ENCODE data around the gene CMBL. TPM values are rescaled to one million over a fixed set of nuclear protein-coding genes. Genes with fewer than 3 reads are reported as not detected.
"Not testable (repeated sequence)": the region's sequence is repeated elsewhere in the genome, so short reads cannot be mapped to it uniquely, and the experiment has no call there.

CMBL gene
- total RNA-seq, 1 donor from 2014 or later, result 17.5 TPM

- intact Hi-C loops (cut with DNase I), result no loop called here
- DNase-seq (ENCODE audit: low spot score) (no peak), ATAC-seq (no peak)
Measured at GRCh38 chr5:10315824-10316509, 8.3 kb upstream of the CMBL start.

GRCh38 chr5:10315201-10315600, 7.5 kb upstream of the CMBL start:
- peak; percentile 36 for ATAC-seq
- no peak for DNase-seq (ENCODE audit: low spot score)
- intact Hi-C loops (cut with DNase I), result no loop called here

DNA sequence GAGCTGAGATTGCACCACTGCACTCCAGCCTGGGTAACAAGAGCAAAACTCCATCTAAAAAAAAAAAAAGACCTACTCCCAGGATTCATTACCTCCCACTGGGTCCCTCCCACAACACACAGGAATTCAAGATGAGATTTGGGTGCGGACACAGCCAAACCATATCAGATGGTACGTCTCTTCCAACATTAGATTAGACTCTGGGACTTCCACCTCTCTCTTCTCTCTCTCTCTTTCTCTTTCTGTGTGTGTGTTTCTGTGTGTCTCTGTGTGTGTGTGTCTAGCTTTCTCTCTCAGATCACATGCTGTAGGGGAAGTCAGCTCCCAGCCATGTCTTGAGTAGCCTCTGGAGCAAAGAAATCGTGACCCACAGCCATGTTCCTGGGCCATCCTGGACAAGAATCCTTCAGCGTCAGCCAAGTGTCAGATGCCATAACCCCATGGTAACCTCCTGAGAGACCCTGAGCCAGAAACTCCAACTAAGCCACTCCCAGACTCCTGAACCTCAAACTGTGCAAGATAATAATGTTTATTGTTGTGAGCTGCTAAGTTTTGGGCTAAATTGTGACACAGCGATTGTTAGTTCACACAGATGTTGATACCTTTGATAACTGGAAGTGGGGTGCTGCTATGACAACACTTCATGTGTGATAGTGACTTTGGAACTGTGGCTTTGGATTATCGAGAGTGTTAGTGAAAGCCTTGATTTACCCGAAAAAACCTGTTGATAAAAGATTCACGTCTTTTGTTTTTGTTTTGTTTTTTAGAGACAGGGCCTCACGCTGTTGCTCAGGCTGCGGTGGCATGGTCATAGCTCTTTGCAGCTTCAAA, 4.1 kb upstream of the CMBL start:
- intact Hi-C loops (cut with DNase I), result no loop called here
- DNase-seq (ENCODE audit: low spot score), result no peak
- peak; percentile 56 for ATAC-seq

DNA sequence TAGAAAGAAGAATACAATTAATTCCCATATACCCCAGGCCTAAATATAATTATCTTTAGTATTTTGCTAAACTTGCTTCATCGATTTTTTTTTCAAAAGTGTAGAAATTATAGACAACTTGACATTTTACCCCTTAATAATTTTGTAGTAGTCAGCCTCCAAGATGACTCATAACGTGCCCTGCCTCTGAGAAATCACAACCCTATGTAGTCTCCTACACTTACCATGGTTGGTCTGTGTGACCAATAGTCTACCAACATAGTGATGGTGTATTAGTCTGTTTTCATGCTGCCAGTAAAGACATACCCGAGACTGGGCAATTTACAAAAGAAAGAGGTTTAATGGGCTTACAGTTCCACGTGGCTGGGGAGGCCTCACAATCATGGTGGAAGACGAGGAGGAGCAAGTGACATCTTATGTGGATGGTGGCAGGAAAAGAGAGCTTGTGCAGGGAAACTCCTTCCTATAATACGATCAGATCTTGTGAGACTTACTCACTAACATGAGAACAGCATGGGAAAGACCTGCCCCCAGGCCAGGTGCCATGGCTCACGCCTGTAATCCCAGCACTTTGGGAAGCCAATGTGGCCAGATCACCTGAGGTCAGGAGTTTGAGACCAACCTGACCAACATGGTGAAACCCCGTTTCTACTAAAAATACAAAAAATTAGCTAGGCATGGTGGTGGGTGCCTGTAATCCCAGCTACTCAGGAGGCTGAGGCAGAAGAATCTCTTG, 3.3 kb upstream of the CMBL start:
- DNase-seq (ENCODE audit: low spot score); intact Hi-C loops (cut with DNase I); ATAC-seq: not testable (repeated sequence)

- DNase-seq (ENCODE audit: low spot score), result no peak
- intact Hi-C loops (cut with DNase I), result no loop called here
- ATAC-seq, result peak; percentile 43
Measured at GRCh38 chr5:10310066-10310779, 2.5 kb upstream of the CMBL start.

GRCh38 chr5:10308844-10309243, 1.1 kb upstream of the CMBL start:
- DNase-seq (ENCODE audit: low spot score) (no peak), ATAC-seq (no peak)
- intact Hi-C loops (cut with DNase I), result no loop called here

DNA sequence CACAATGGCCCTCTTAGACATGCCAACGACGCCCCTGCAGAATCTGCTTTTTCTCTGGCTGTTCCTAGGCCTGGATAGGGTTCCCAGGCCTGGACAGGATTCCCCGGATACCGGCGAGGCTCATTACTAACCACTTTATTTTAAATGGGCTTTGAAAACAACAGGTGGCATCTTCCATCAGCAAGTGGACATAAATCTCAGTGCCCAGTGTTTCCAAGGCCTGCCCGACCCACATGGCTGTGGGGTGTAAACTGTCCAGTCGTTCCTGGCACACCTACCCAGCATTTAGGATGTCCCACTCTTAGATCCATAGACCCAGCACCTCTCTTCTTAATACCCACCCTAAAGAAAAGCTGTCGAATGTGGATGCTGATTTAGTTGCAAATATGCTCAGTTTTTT, 896 bp downstream of the CMBL start:
- intact Hi-C loops (cut with DNase I), result no loop called here
- ATAC-seq, result no peak

GRCh38 chr5:10306114-10306513, 1.6 kb downstream of the CMBL start:
- intact Hi-C loops (cut with DNase I), result no loop called here
- DNase-seq (ENCODE audit: low spot score), result no peak
- no peak for ATAC-seq

More for the DNA sequence above, 896 bp downstream of the CMBL start:
- no peak for DNase-seq (ENCODE audit: low spot score)

DNA sequence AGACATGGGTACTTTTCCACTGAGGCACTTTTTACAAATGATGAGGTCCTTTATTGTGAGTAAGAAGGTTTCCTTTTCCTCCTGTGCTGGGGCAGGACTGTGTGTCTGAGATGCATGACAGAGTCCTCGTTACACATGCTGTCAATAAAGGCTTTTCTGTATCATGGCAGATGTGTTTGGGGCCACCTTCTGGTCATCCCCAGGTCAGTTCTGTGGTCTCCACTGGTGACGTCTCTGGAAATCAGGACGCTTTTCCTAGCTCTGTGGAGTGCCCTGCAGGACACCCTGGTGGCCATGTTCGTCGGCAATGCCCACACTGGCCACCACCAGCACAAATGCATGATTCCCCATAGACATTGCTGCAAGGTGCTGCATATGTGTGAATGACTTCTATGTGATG, 2.8 kb downstream of the CMBL start:
- intact Hi-C loops (cut with DNase I), result no loop called here
- DNase-seq (ENCODE audit: low spot score) (no peak), ATAC-seq (no peak)

DNA sequence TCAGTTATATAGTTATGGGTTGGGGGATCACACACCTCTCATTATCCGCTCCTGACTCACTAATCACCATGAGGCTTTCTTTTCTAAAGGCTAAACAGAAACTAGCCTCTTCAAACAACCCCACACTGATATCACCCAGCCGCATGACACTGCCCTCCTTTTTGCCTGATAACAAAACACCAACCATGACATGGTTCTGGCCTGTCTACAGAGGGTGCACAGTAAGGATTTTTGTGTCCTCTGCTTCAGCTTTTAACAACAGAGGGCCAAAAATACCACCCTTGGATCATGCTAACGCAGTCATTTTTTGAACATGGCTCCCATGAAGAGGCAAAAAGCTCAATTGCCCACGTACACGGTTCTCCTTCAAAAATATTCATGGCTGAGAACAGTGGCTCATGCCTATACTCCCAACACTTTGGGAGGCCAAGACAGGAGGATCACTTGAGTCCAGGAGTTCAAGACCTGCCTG, 4.0 kb downstream of the CMBL start:
- intact Hi-C loops (cut with DNase I), result no loop called here
- ATAC-seq, result no peak
- DNase-seq (ENCODE audit: low spot score), result no peak

DNA sequence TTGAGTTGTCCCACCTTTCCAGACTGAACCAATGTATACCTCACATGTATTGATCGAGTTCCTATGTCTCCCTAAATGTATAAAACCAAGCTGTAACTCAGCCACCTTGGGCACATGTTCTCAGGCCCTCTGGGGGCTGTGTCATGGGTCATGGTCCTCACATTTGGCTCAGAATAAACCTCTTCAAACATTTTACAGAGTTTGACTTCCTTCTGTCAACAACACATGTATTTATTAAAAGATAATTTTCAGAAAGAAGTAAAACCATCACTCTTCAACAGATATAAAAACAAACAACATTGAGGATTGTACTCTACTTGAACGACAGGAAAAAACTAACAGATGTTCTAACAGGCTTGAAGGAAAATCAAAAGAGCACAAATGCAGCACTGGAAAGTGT, 4.5 kb downstream of the CMBL start:
- intact Hi-C loops (cut with DNase I), result no loop called here
- ATAC-seq (no peak), DNase-seq (ENCODE audit: low spot score) (no peak)

- ATAC-seq, result peak; percentile 35
- intact Hi-C loops (cut with DNase I), result no loop called here
- no peak for DNase-seq (ENCODE audit: low spot score)
Measured at GRCh38 chr5:10301842-10302610, 5.7 kb downstream of the CMBL start.

- intact Hi-C loops (cut with DNase I), result no loop called here
- ATAC-seq, result no peak
- DNase-seq (ENCODE audit: low spot score), result no peak
Measured at GRCh38 chr5:10301266-10301665, 6.4 kb downstream of the CMBL start.

DNA sequence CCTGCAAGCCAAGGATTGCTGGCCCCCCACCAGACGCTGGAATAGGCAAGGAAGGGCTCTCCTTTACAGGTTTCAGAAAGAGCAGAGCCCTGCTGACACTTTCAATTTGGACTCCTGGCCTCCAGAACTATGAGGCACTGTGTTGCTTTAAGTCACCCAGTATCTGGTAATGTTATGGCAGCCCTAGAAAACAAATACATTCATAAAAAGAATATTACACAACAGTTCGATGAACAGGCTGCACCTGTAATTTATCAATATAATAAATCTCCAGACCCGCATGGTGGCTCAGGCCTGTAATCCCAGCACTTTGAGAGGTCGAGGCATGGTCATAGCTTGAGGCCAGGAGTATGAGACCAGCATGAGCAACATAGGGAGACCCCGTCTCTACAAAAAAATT, 7.5 kb downstream of the CMBL start:
- intact Hi-C loops (cut with DNase I), result no loop called here
- ATAC-seq, result no peak
- DNase-seq (ENCODE audit: low spot score), result no peak

GRCh38 chr5:10297646-10298204, 10.0 kb downstream of the CMBL start:
- no peak for DNase-seq (ENCODE audit: low spot score)
- intact Hi-C loops (cut with DNase I), result no loop called here
- ATAC-seq, result peak; percentile 30

- ATAC-seq (no peak), DNase-seq (ENCODE audit: low spot score) (no peak)
- intact Hi-C loops (cut with DNase I), result no loop called here
Measured at GRCh38 chr5:10295619-10296326, 11.9 kb downstream of the CMBL start.

DNA sequence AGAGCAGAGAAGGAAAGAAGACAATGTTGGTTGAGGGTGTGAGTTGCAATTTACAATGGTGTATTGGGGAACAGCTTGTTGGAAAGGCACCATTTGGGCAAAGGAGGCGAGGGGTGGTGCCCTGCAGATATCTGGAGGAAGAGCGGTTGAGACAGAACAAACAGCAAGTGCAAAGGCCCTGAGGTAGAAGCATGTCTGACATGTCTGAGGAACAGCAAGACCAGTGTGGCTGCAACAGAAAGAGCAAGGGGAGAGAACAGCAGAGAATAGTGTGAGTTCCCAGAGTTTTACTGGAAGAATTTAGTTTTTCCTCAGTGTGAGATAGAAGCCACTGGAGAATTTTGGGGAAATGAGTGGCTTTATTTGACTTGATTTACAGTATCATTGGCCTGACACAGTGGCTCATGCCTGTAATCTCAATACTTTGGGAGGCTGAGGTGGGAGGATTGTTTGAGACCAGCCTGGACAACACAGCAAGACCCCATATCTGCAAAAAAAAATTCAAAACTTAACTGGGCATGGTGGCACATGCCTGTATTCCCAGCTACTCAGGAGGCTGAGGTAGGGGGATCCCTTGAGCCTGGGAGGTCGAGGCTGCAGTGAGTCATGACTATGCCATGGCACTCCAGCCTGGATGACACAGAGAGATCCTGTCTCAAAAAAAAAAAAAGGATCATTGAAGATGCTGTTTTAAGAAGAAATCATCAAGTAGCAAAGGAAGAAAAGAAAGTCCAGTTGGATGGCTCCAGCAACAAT, 13.6 kb downstream of the CMBL start:
- DNase-seq (ENCODE audit: low spot score) (peak; percentile 8), ATAC-seq (no peak)
- intact Hi-C loops (cut with DNase I), result no loop called here

All from sciatic nerve (tissue), 2 donors.